ENCODE measurements around the gene GID4. TPM values are rescaled to one million over a fixed set of nuclear protein-coding genes. Genes with fewer than 3 reads are reported as not detected.
"Not testable (repeated sequence)": the region's sequence is repeated elsewhere in the genome, so short reads cannot be mapped to it uniquely, and the experiment has no call there.

Gene GID4
- total and polyA plus RNA-seq, 8 donors, result 3.2 to 18.1 (median 5.6) TPM

DNA sequence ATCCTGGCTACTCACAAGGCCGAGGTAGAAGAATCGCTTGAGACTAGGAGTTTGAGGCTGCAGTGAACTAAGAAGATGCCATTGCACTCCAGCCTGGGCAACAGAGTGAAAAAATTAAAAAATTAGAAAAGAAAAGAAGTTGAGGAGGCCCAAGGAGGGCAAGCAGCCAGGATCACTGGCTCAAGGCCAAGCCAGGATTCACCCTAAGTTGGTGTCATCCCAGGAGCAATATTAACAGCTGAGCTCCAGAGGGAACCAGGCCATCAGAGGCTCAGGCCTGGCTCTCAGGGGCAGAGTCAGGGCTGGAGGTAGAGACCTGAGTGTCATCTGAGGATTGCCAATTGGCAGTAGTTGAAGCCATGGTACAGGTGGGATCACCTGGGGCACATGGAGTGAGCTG, 45.8 kb upstream of the GID4 start:
- Histone ChIP-seq H3K4me3 (no peak overlapping the region), H3K27ac (no peak overlapping the region), H3K36me3 (peaks cover 0 to 29% (median 0%) of the 10 kb centered on the region in 4 donors), H3K4me1 (peaks cover 0 to 12% (median 0%) of the 10 kb centered on the region in 4 donors), H3K27me3 (no peaks in the 10 kb centered on the region), H3K9me3 (no peaks in the 10 kb centered on the region)
- TF ChIP-seq POLR2AphosphoS5 (IDR thresholded peaks at IDR 0.05) (no peak), CTCF (IDR thresholded peaks at IDR 0.05) (no peak), POLR2A (IDR thresholded peaks at IDR 0.05) (no peak), EP300 (IDR thresholded peaks at IDR 0.05) (no peak)
- no peak for DNase-seq
- intact Hi-C loops (cut with DNase I; ENCODE audit: low total_unique reads), result no loop called here
- WGBS, 5 donors, result 79 to 96% (median 93%) methylated on average over 2 of the region's 2 CpGs

- H3K27ac ChIP-seq, result no peak overlapping the region
- intact Hi-C loops (cut with DNase I; ENCODE audit: low total_unique reads), result no loop called here
- no peak for TF ChIP-seq EP300 (IDR thresholded peaks at IDR 0.05)
- no peak for TF ChIP-seq POLR2AphosphoS5 (IDR thresholded peaks at IDR 0.05)
- no peak for TF ChIP-seq POLR2A (IDR thresholded peaks at IDR 0.05)
- no peak for TF ChIP-seq CTCF (IDR thresholded peaks at IDR 0.05)
- peaks cover 0 to 12% (median 0%) of the 10 kb centered on the region in 4 donors for H3K4me1 ChIP-seq
- peaks cover 0 to 25% (median 0%) of the 10 kb centered on the region in 4 donors for H3K36me3 ChIP-seq
- no peaks in the 10 kb centered on the region for H3K9me3 ChIP-seq
- H3K27me3 ChIP-seq, result no peaks in the 10 kb centered on the region
- DNase-seq, result no peak
- 88 to 97% (median 94%) methylated on average over 12 of the region's 12 CpGs for WGBS, 5 donors
- no peak overlapping the region for H3K4me3 ChIP-seq
These were observed 45.4 kb upstream of the GID4 start for GRCh38 chr17:17993852-17994251.

DNA sequence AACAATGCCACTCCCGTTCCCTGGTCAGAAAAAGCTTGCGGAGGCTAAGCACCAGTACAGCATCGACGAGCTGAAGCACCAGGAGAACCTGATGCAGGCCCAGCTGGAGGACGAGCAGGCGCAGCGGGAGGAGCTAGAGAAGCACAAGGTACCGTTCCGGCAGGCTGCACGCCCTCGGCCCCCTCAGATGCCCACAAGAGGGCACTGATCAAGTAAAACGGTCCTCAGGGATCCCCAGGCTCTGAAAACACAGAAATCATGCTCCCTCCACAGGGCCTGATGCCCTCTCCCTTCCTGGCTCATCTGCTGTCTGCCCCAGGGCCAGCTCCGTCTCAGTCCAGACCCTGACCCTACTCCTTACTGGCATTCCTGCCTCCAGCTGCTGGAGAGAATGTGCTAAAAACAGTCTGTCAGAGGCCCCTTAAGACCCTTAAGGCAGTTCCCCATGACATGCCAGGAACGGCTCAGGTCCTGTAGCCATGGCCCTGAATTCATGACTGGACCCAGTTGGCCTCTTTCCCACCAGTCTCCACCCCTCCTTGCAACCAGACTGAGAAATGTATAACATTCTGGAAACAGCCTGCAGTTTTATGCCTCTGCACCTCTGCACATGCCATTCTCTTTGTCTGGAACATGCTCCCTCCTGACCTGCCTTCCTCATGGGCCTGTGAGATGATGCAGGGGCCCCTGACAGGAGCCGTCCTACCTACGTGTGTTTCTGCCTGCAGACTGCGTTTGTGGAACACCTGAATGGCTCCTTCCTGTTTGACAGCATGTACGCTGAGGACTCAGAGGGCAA, 44.7 kb upstream of the GID4 start:
- intact Hi-C loops (cut with DNase I; ENCODE audit: low total_unique reads), result no loop called here
- no peaks in the 10 kb centered on the region for H3K9me3 ChIP-seq
- DNase-seq, result peak; percentile 43 to 62
- H3K4me3 ChIP-seq, result no peak overlapping the region
- H3K27ac ChIP-seq, result no peak overlapping the region
- H3K27me3 ChIP-seq, result no peaks in the 10 kb centered on the region
- H3K4me1 ChIP-seq, result peaks cover 0 to 12% (median 0%) of the 10 kb centered on the region in 4 donors
- WGBS, 5 donors, result 42 to 67% (median 55%) methylated on average over 17 to 18 of the region's 18 CpGs
- H3K36me3 ChIP-seq, result peaks cover 0 to 18% (median 0%) of the 10 kb centered on the region in 4 donors
- TF ChIP-seq POLR2A (IDR thresholded peaks at IDR 0.05), result no peak
- TF ChIP-seq POLR2AphosphoS5 (IDR thresholded peaks at IDR 0.05), result no peak
- TF ChIP-seq CTCF (IDR thresholded peaks at IDR 0.05), result peak in 3 of 7 experiments; percentile 16 to 26 (median 25)

GRCh38 chr17:17995887-17996286, 43.3 kb upstream of the GID4 start:
- H3K9me3 ChIP-seq; DNase-seq; H3K27me3 ChIP-seq; H3K4me1 ChIP-seq; H3K27ac ChIP-seq; H3K4me3 ChIP-seq; H3K36me3 ChIP-seq; intact Hi-C loops (cut with DNase I; ENCODE audit: low total_unique reads): not testable (repeated sequence)
- 91 to 97% (median 95%) methylated on average over 8 of the region's 8 CpGs for WGBS, 5 donors

- Histone ChIP-seq H3K27me3 (no peaks in the 10 kb centered on the region), H3K27ac (no peak overlapping the region), H3K9me3 (no peaks in the 10 kb centered on the region), H3K36me3 (no peaks in the 10 kb centered on the region), H3K4me3 (no peak overlapping the region), H3K4me1 (peaks cover 0 to 5% (median 0%) of the 10 kb centered on the region in 4 donors)
- no peak for DNase-seq
- no peak for TF ChIP-seq POLR2AphosphoS5 (IDR thresholded peaks at IDR 0.05)
- TF ChIP-seq POLR2A (IDR thresholded peaks at IDR 0.05), result no peak
- no peak for TF ChIP-seq EP300 (IDR thresholded peaks at IDR 0.05)
- no peak for TF ChIP-seq CTCF (IDR thresholded peaks at IDR 0.05)
- WGBS, 5 donors, result 91 to 98% (median 95%) methylated on average over 8 of the region's 8 CpGs
- intact Hi-C loops (cut with DNase I; ENCODE audit: low total_unique reads), result no loop called here
These were observed 40.3 kb upstream of the GID4 start for GRCh38 chr17:17998934-17999333.
